HepG2 (cell line): ENCODE measurements around the gene VAC14. TPM values are rescaled to one million over a fixed set of nuclear protein-coding genes. Genes with fewer than 3 reads are reported as not detected.

Experiments
- CAMTA2 ChIP-seq: sonication (generic); formaldehyde crosslinking; IDR thresholded peaks from 2 replicates; pipeline ENCODE4 v1.4.0; 2020; ENCODE audit warnings: mild to moderate bottlenecking, missing genetic modification reagents, borderline replicate concordance
- ELK4 ChIP-seq: sonication (generic); formaldehyde crosslinking; IDR thresholded peaks from 2 replicates; pipeline ENCODE4 v1.9.0; 2021; ENCODE audit warnings: missing genetic modification reagents, borderline replicate concordance
- PRMT3 ChIP-seq: sonication (generic); formaldehyde crosslinking; IDR thresholded peaks from 2 replicates; pipeline ENCODE4 v1.8.1; 2022; ENCODE audit warnings: low read depth, mild to moderate bottlenecking, moderate library complexity, missing genetic modification reagents, borderline replicate concordance
- TEAD3 ChIP-seq: optimal IDR thresholded peaks from 2 replicates; pipeline ENCODE3; 2016; ENCODE audit warnings: borderline replicate concordance
- TEF ChIP-seq: sonication (generic); formaldehyde crosslinking; IDR thresholded peaks from 2 replicates; pipeline ENCODE4 v1.5.0; 2020; ENCODE audit warnings: missing genetic modification reagents
- TIGD3 ChIP-seq: sonication (generic); formaldehyde crosslinking; IDR thresholded peaks from 2 replicates; pipeline ENCODE4 v1.5.1; 2020; ENCODE audit warnings: mild to moderate bottlenecking, missing genetic modification reagents, borderline replicate concordance
- ZFP91 ChIP-seq: sonication (generic); formaldehyde crosslinking; IDR thresholded peaks from 2 replicates; pipeline ENCODE4 v1.9.0; 2022; ENCODE audit warnings: missing genetic modification reagents, mild to moderate bottlenecking, borderline replicate concordance
- ZNF274 ChIP-seq: sonication (generic); formaldehyde crosslinking; IDR thresholded peaks from 2 replicates; pipeline ENCODE4 v1.5.1; 2020; ENCODE audit warnings: mild to moderate bottlenecking, missing genetic modification reagents
- ZNF510 ChIP-seq: sonication (generic); formaldehyde crosslinking; IDR thresholded peaks from 2 replicates; pipeline ENCODE4 v1.4.0; 2020; ENCODE audit warnings: low read depth, mild to moderate bottlenecking, missing genetic modification reagents
- ZNF567 ChIP-seq: sonication (generic); formaldehyde crosslinking; IDR thresholded peaks from 2 replicates; pipeline ENCODE4 v1.8.1; 2023; ENCODE audit warnings: mild to moderate bottlenecking, missing genetic modification reagents, borderline replicate concordance
- ZNF577 ChIP-seq: sonication (generic); formaldehyde crosslinking; IDR thresholded peaks from 2 replicates; pipeline ENCODE4 v1.4.0; 2020; ENCODE audit warnings: mild to moderate bottlenecking, low read depth, missing genetic modification reagents, borderline replicate concordance
- ZNF616 ChIP-seq: sonication (generic); formaldehyde crosslinking; IDR thresholded peaks from 2 replicates; pipeline ENCODE4 v1.5.0; 2020; ENCODE audit warnings: low read depth, mild to moderate bottlenecking, missing genetic modification reagents
- ZNF883 ChIP-seq: sonication (generic); formaldehyde crosslinking; IDR thresholded peaks from 2 replicates; pipeline ENCODE4 v1.5.1; 2020; ENCODE audit warnings: mild to moderate bottlenecking, missing genetic modification reagents; ENCODE audit errors: not compliant biosample characterization
- polyA plus RNA-seq, 8 experiments: library from polyadenylated mRNA; depleted of rRNA in 3 of 8; stranded (reverse) in 7 of 8; unstranded in 1 of 8; fragments of >200 nt; fragmentation: Illumina TruSeq in 4 of 8; extraction: Trizol in 4 of 8; gene quantifications; 2 replicates each; pipeline versions ENCODE4 v1.2.1 to v1.2.3, GENCODE V29; 2011 to 2016; ENCODE audit warnings: low read depth in 4 of 8, missing spikeins in 1 of 8, mixed read lengths in 1 of 8; ENCODE audit not compliant: insufficient read depth in 1 of 8
- total RNA-seq, 5 experiments: library from RNA; depleted of rRNA; stranded (reverse); fragments of >200 nt; fragmentation: Illumina TruSeq; extraction: Trizol; gene quantifications; 2 replicates each; pipeline ENCODE4 v1.2.3, GENCODE V29; 2016; ENCODE audit warnings: low read depth in 1 of 5
- TF ChIP-seq, protein P1 (sequence below): sonication (generic); formaldehyde crosslinking; IDR thresholded peaks from 2 replicates; pipeline ENCODE4 v1.9.0; 2021; ENCODE audit warnings: missing genetic modification reagents, borderline replicate concordance
- TF ChIP-seq, protein P2 (sequence below): sonication (generic); formaldehyde crosslinking; IDR thresholded peaks from 2 replicates; pipeline ENCODE4 v1.5.1; 2020; ENCODE audit warnings: missing genetic modification reagents, mild to moderate bottlenecking, borderline replicate concordance
- TF ChIP-seq, protein P3 (sequence below): sonication (generic); formaldehyde crosslinking; IDR thresholded peaks from 2 replicates; pipeline ENCODE4 v1.4.0; 2020; ENCODE audit warnings: missing genetic modification reagents

VAC14 gene
- total and polyA plus RNA-seq, 2 of the 13 experiments (the other 11 are each of a cell fraction or from before 2014, with no cell fraction given), result 23.5 to 24.6 TPM

- TF ChIP-seq, protein P1, sequence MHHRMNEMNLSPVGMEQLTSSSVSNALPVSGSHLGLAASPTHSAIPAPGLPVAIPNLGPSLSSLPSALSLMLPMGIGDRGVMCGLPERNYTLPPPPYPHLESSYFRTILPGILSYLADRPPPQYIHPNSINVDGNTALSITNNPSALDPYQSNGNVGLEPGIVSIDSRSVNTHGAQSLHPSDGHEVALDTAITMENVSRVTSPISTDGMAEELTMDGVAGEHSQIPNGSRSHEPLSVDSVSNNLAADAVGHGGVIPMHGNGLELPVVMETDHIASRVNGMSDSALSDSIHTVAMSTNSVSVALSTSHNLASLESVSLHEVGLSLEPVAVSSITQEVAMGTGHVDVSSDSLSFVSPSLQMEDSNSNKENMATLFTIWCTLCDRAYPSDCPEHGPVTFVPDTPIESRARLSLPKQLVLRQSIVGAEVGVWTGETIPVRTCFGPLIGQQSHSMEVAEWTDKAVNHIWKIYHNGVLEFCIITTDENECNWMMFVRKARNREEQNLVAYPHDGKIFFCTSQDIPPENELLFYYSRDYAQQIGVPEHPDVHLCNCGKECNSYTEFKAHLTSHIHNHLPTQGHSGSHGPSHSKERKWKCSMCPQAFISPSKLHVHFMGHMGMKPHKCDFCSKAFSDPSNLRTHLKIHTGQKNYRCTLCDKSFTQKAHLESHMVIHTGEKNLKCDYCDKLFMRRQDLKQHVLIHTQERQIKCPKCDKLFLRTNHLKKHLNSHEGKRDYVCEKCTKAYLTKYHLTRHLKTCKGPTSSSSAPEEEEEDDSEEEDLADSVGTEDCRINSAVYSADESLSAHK (CRISPR knock-in tag), result no peak
- TF ChIP-seq ZNF577 (CRISPR knock-in tag) (no peak), ZNF510 (CRISPR knock-in tag) (no peak), TEAD3 (CRISPR knock-in tag) (no peak), TIGD3 (CRISPR knock-in tag) (no peak), ZFP91 (CRISPR knock-in tag) (peak; percentile 44; the same call in 1 of the 2 replicates), PRMT3 (CRISPR knock-in tag) (no peak), ZNF274 (CRISPR knock-in tag) (0 out of 2 replicates have a peak, but pooled peaks have one; percentile 23), CAMTA2 (CRISPR knock-in tag) (0 out of 2 replicates have a peak, but pooled peaks have one; percentile 12), ZNF567 (0 out of 2 replicates have a peak, but pooled peaks have one; percentile 21), ZNF883 (CRISPR knock-in tag) (no peak), ZNF616 (no peak), ELK4 (CRISPR knock-in tag) (no peak), TEF (CRISPR knock-in tag) (no peak)
- TF ChIP-seq, protein P2, sequence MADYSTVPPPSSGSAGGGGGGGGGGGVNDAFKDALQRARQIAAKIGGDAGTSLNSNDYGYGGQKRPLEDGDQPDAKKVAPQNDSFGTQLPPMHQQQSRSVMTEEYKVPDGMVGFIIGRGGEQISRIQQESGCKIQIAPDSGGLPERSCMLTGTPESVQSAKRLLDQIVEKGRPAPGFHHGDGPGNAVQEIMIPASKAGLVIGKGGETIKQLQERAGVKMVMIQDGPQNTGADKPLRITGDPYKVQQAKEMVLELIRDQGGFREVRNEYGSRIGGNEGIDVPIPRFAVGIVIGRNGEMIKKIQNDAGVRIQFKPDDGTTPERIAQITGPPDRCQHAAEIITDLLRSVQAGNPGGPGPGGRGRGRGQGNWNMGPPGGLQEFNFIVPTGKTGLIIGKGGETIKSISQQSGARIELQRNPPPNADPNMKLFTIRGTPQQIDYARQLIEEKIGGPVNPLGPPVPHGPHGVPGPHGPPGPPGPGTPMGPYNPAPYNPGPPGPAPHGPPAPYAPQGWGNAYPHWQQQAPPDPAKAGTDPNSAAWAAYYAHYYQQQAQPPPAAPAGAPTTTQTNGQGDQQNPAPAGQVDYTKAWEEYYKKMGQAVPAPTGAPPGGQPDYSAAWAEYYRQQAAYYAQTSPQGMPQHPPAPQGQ (CRISPR knock-in tag), result no peak
- TF ChIP-seq, protein P3, sequence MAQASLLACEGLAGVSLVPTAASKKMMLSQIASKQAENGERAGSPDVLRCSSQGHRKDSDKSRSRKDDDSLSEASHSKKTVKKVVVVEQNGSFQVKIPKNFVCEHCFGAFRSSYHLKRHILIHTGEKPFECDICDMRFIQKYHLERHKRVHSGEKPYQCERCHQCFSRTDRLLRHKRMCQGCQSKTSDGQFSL (CRISPR knock-in tag), result peak; percentile 77; the same call in 1 of the 2 replicates
Measured at GRCh38 chr16:70680495-70681381, 120.2 kb downstream of the VAC14 start (continued).
